GM19099 (cell line): ENCODE results near the gene INF2.
A peak's percentile ranks its signal among the peaks of the same experiment; 100 is the strongest.

Experiments used
- POLR2A ChIP-seq: IDR thresholded peaks from 3 replicates; pipeline ENCODE4 v1.6.1; 2011; ENCODE audit warnings: low read depth; ENCODE audit not compliant: insufficient read length; ENCODE audit errors: extremely low read depth

The INF2 gene

GRCh38 chr14:104751539-104752422 is 62.4 kb downstream of the INF2 start:
- no peak for TF ChIP-seq POLR2A

- peak; percentile 68 for TF ChIP-seq POLR2A
Observed at GRCh38 chr14:104752423-104752734, 63.0 kb downstream of the INF2 start.

GRCh38 chr14:104752735-104753527 is 63.5 kb downstream of the INF2 start, which contains the start of gene SIVA1:
Gene SIVA1, plus strand, starts transcription at chr14:104753147. Its CDS starts 55 bp downstream, at chr14:104753202.
- peak; percentile 79 for TF ChIP-seq POLR2A

GRCh38 chr14:104753528-104754212 is 64.3 kb downstream of the INF2 start:
- no peak for TF ChIP-seq POLR2A

GRCh38 chr14:104754213-104754851 is 64.9 kb downstream of the INF2 start:
- no peak for TF ChIP-seq POLR2A

- TF ChIP-seq POLR2A, result no peak
Observed at GRCh38 chr14:104755621-104756020, 66.2 kb downstream of the INF2 start.

- no peak for TF ChIP-seq POLR2A
Observed at GRCh38 chr14:104756477-104757237, 67.2 kb downstream of the INF2 start.

GRCh38 chr14:104757238-104757585 is 67.8 kb downstream of the INF2 start:
- no peak for TF ChIP-seq POLR2A

- no peak for TF ChIP-seq POLR2A
Observed at GRCh38 chr14:104757681-104758392, 68.4 kb downstream of the INF2 start.

- TF ChIP-seq POLR2A, result no peak
Observed at GRCh38 chr14:104758981-104759969, 69.9 kb downstream of the INF2 start.

GRCh38 chr14:104765517-104765916 is 76.1 kb downstream of the INF2 start:
- TF ChIP-seq POLR2A, result no peak

GRCh38 chr14:104766256-104766862 is 76.9 kb downstream of the INF2 start:
- no peak for TF ChIP-seq POLR2A

- TF ChIP-seq POLR2A, result no peak
Observed at GRCh38 chr14:104766863-104767633, 77.6 kb downstream of the INF2 start.
